ENCODE data around the gene USP9X.

DNA sequence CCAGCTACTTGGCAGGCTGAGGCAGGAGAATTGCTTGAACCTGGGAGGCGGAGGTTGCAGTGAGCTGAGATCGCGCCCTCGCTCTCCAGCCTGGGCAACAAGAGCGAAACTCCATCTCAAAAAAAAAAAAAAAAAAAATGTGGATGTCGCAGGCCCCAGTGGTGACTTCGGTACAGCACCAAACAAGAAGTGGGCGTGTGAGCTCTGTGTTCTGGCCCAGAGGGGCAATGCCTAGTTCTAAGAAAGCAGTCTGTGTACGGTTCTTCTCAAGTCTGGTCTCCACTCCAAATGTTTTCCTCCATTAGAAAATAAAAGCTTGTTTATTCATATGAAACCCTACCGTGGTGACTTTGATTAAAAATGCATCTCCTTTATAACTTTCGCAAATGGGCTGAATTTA lies 156.7 kb downstream of the USP9X start:
- TF ChIP-seq POLR2A (IDR thresholded peaks at IDR 0.05; ENCODE audit: low read depth, low read length) (no peak), POLR2AphosphoS5 (IDR thresholded peaks at IDR 0.05; ENCODE audit: low read depth, low read length) (no peak), TAF1 (IDR thresholded peaks at IDR 0.05; ENCODE audit: borderline replicate concordance, low read depth, low read length) (no peak)

All from GM12892 (cell line).